Adrenal gland (tissue), 5 donors: ENCODE measurements around the gene GH1.

ENCODE experiments used
- POLR2A ChIP-seq, 2 donors: fragments of 450-650 bp; IDR thresholded peaks; one replicate each; pipeline ENCODE4 v1.6.1; 2017; ENCODE audit warnings: antibody characterized with exemption in 2 of 2, mild to moderate bottlenecking in 2 of 2, moderate library complexity in 1 of 2
- TF ChIP-seq, protein P1 (sequence below), 6 experiments: fragments of 450-650 bp in 4 of 6; fragments of 200-600 bp in 2 of 6; sonication (generic) in 1 of 6; IDR thresholded peaks; 1 replicate in 5 of 6; 2 replicates in 1 of 6; pipeline versions ENCODE4 v1.5.1 to v1.8.0; 2016 to 2021; ENCODE audit warnings: antibody characterized with exemption in 6 of 6, mild to moderate bottlenecking in 2 of 6, moderate library complexity in 1 of 6
- donor health status: DM: no; HTN: no; CAD: no.

- TF ChIP-seq, protein P1, sequence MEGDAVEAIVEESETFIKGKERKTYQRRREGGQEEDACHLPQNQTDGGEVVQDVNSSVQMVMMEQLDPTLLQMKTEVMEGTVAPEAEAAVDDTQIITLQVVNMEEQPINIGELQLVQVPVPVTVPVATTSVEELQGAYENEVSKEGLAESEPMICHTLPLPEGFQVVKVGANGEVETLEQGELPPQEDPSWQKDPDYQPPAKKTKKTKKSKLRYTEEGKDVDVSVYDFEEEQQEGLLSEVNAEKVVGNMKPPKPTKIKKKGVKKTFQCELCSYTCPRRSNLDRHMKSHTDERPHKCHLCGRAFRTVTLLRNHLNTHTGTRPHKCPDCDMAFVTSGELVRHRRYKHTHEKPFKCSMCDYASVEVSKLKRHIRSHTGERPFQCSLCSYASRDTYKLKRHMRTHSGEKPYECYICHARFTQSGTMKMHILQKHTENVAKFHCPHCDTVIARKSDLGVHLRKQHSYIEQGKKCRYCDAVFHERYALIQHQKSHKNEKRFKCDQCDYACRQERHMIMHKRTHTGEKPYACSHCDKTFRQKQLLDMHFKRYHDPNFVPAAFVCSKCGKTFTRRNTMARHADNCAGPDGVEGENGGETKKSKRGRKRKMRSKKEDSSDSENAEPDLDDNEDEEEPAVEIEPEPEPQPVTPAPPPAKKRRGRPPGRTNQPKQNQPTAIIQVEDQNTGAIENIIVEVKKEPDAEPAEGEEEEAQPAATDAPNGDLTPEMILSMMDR (IDR thresholded peaks at IDR 0.05), result no peak
- no peak for TF ChIP-seq POLR2A (IDR thresholded peaks at IDR 0.05)
These were observed 15.8 kb upstream of the GH1 start for GRCh38 chr17:63934183-63935112.
